ENCODE results near the gene DNHD1. TPM values are rescaled to one million over a fixed set of nuclear protein-coding genes. Genes with fewer than 3 reads are reported as not detected.
A peak's percentile ranks its signal among the peaks of the same experiment; 100 is the strongest.

DNHD1 gene
- polyA plus RNA-seq, 3 donors from 2014 or later: 0.74 to 1.3 (median 0.86) TPM

GRCh38 chr11:6565988-6566703, 69.1 kb downstream of the DNHD1 start:
- Mint-ChIP-seq H3K27ac (peak overlapping the region in 1 of 6 donors; percentile 1), H3K36me3 (peaks cover 6 to 8% (median 8%) of the 10 kb centered on the region in 3 donors), H3K9me3 (no peaks in the 10 kb centered on the region), H3K4me1 (no peaks in the 10 kb centered on the region), H3K4me3 (no peak overlapping the region), H3K27me3 (ENCODE audit: low read depth in 3 of 3) (peaks cover 0 to 1% (median 0%) of the 10 kb centered on the region in 3 donors)
- no peak for DNase-seq

GRCh38 chr11:6566704-6567370, 69.8 kb downstream of the DNHD1 start:
- Mint-ChIP-seq H3K27ac (peak overlapping the region in 1 of 6 donors; percentile 1), H3K36me3 (peaks cover 3 to 8% (median 4%) of the 10 kb centered on the region in 3 donors), H3K9me3 (no peaks in the 10 kb centered on the region), H3K4me1 (no peaks in the 10 kb centered on the region), H3K27me3 (ENCODE audit: low read depth in 3 of 3) (peaks cover 0 to 3% (median 2%) of the 10 kb centered on the region in 3 donors), H3K4me3 (no peak overlapping the region)
- DNase-seq: no peak

GRCh38 chr11:6567371-6567745, 70.3 kb downstream of the DNHD1 start:
- no peak overlapping the region for H3K27ac Mint-ChIP-seq

GRCh38 chr11:6568191-6568918, 71.3 kb downstream of the DNHD1 start:
- H3K4me1 Mint-ChIP-seq: no peaks in the 10 kb centered on the region
- DNase-seq: no peak
- no peaks in the 10 kb centered on the region for H3K9me3 Mint-ChIP-seq
- no peak overlapping the region for H3K4me3 Mint-ChIP-seq
- H3K36me3 Mint-ChIP-seq: peaks cover 0 to 4% (median 0%) of the 10 kb centered on the region in 3 donors
- H3K27me3 Mint-ChIP-seq (ENCODE audit: low read depth in 3 of 3): peaks cover 0 to 3% (median 2%) of the 10 kb centered on the region in 3 donors
- no peak overlapping the region for H3K27ac Mint-ChIP-seq

More at GRCh38 chr11:6567371-6567745, 70.3 kb downstream of the DNHD1 start:
- Mint-ChIP-seq H3K36me3 (peaks cover 0 to 6% (median 2%) of the 10 kb centered on the region in 3 donors), H3K9me3 (no peaks in the 10 kb centered on the region), H3K4me1 (no peaks in the 10 kb centered on the region), H3K27me3 (ENCODE audit: low read depth in 3 of 3) (peaks cover 0 to 3% (median 2%) of the 10 kb centered on the region in 3 donors), H3K4me3 (no peak overlapping the region)
- no peak for DNase-seq

GRCh38 chr11:6569706-6570105, 72.6 kb downstream of the DNHD1 start:
- DNase-seq: no peak
- Mint-ChIP-seq H3K4me3 (no peak overlapping the region), H3K27me3 (ENCODE audit: low read depth in 3 of 3) (peaks cover 0 to 3% (median 2%) of the 10 kb centered on the region in 3 donors), H3K4me1 (no peaks in the 10 kb centered on the region), H3K36me3 (peaks cover 0 to 4% (median 0%) of the 10 kb centered on the region in 3 donors), H3K9me3 (no peaks in the 10 kb centered on the region), H3K27ac (no peak overlapping the region)

- H3K27me3 Mint-ChIP-seq (ENCODE audit: low read depth in 3 of 3): peaks cover 0 to 3% (median 2%) of the 10 kb centered on the region in 3 donors
- H3K4me3 Mint-ChIP-seq: no peak overlapping the region
- no peak overlapping the region for H3K27ac Mint-ChIP-seq
- H3K9me3 Mint-ChIP-seq: no peaks in the 10 kb centered on the region
- H3K36me3 Mint-ChIP-seq: peaks cover 0 to 4% (median 3%) of the 10 kb centered on the region in 3 donors
- no peaks in the 10 kb centered on the region for H3K4me1 Mint-ChIP-seq
- no peak for DNase-seq
These were observed 73.8 kb downstream of the DNHD1 start for GRCh38 chr11:6570691-6571427.

- DNase-seq: no peak
- no peak overlapping the region for H3K4me3 Mint-ChIP-seq
- H3K9me3 Mint-ChIP-seq: no peaks in the 10 kb centered on the region
- H3K27me3 Mint-ChIP-seq (ENCODE audit: low read depth in 3 of 3): peaks cover 0 to 3% (median 2%) of the 10 kb centered on the region in 3 donors
- H3K36me3 Mint-ChIP-seq: peaks cover 0 to 5% (median 4%) of the 10 kb centered on the region in 3 donors
- H3K27ac Mint-ChIP-seq: no peak overlapping the region
- H3K4me1 Mint-ChIP-seq: no peaks in the 10 kb centered on the region
These were observed 74.4 kb downstream of the DNHD1 start for GRCh38 chr11:6571434-6572008.

- H3K27ac Mint-ChIP-seq: no peak overlapping the region
- no peak for DNase-seq
- peaks cover 0 to 6% (median 4%) of the 10 kb centered on the region in 3 donors for H3K36me3 Mint-ChIP-seq
- no peaks in the 10 kb centered on the region for H3K4me1 Mint-ChIP-seq
- H3K27me3 Mint-ChIP-seq (ENCODE audit: low read depth in 3 of 3): peaks cover 0 to 3% (median 2%) of the 10 kb centered on the region in 3 donors
- H3K4me3 Mint-ChIP-seq: no peak overlapping the region
- no peaks in the 10 kb centered on the region for H3K9me3 Mint-ChIP-seq
These were observed 75.1 kb downstream of the DNHD1 start for GRCh38 chr11:6572215-6572614.

GRCh38 chr11:6574816-6575715, 78.0 kb downstream of the DNHD1 start:
- DNase-seq: no peak
- H3K4me1 Mint-ChIP-seq: no peaks in the 10 kb centered on the region
- peaks cover 0 to 6% (median 0%) of the 10 kb centered on the region in 3 donors for H3K36me3 Mint-ChIP-seq
- peaks cover 0 to 2% (median 2%) of the 10 kb centered on the region in 3 donors for H3K27me3 Mint-ChIP-seq (ENCODE audit: low read depth in 3 of 3)
- H3K9me3 Mint-ChIP-seq: no peaks in the 10 kb centered on the region
- no peak overlapping the region for H3K27ac Mint-ChIP-seq
- no peak overlapping the region for H3K4me3 Mint-ChIP-seq

- Mint-ChIP-seq H3K4me1 (no peaks in the 10 kb centered on the region), H3K27me3 (ENCODE audit: low read depth in 3 of 3) (peaks cover 0 to 1% (median 0%) of the 10 kb centered on the region in 3 donors), H3K36me3 (peaks cover 0 to 13% (median 5%) of the 10 kb centered on the region in 3 donors), H3K27ac (no peak overlapping the region), H3K4me3 (no peak overlapping the region), H3K9me3 (no peaks in the 10 kb centered on the region)
- no peak for DNase-seq
These were observed 79.6 kb downstream of the DNHD1 start for GRCh38 chr11:6576471-6577373.

- Mint-ChIP-seq H3K27ac (no peak overlapping the region), H3K36me3 (peaks cover 12 to 25% (median 16%) of the 10 kb centered on the region in 3 donors), H3K27me3 (ENCODE audit: low read depth in 3 of 3) (peaks cover 0 to 1% (median 0%) of the 10 kb centered on the region in 3 donors), H3K9me3 (peaks cover 3 to 11% (median 7%) of the 10 kb centered on the region in 6 donors), H3K4me1 (no peaks in the 10 kb centered on the region), H3K4me3 (no peak overlapping the region)
- no peak for DNase-seq
These were observed 81.1 kb downstream of the DNHD1 start for GRCh38 chr11:6578134-6578533.

All from immature natural killer cell (primary cell).